TTC549 (cell line): Measurements from ENCODE around the gene SPINK1.
"Not testable (repeated sequence)": the region's sequence is repeated elsewhere in the genome, so short reads cannot be mapped to it uniquely, and the experiment has no call there.

Source experiments
- FAIRE-seq: peaks from 2 replicates; lab custom pipeline; 2012; peaks lifted over from hg19 to GRCh38; lab: Jason Lieb, UNC

SPINK1 gene

DNA sequence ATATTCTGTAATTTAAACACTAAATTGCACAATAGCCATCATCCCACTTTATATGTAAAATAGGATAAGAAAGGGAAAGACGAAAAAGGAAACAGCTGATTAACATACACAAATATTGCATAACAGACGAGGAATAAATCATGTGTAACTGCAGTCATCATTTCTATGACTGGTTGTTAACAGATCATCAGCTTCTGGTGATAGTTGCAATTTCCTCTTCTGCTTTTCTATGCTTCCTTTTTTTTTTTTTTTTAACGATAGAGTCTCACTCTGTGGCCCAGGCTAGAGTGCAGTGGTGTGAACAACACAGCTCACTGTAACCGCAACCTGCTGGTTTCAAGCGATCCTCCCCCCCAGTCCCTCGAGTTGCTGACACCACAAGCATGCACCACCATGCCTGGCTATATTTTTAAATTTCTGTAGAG, 26.4 kb downstream of the SPINK1 start:
- FAIRE-seq, result no peak

DNA sequence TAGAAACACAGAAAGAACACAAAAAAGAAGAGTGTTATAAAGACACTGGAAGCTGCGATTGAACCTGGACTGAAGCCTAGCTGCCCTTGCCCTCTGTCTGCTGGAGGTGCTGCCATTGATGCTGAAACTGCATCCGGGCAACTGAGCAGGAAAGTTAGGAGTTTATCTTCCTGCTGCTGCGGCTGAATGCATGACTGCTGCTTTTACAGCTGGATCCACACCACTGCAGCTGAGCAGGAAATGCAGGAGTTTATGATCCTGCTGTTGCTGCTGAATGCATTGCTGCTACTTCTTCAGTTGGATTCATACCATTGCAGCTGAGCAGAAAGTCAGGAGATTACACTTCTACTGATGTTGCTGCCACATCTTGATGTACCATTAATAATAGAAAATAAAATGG, 27.1 kb downstream of the SPINK1 start:
- no peak for FAIRE-seq

DNA sequence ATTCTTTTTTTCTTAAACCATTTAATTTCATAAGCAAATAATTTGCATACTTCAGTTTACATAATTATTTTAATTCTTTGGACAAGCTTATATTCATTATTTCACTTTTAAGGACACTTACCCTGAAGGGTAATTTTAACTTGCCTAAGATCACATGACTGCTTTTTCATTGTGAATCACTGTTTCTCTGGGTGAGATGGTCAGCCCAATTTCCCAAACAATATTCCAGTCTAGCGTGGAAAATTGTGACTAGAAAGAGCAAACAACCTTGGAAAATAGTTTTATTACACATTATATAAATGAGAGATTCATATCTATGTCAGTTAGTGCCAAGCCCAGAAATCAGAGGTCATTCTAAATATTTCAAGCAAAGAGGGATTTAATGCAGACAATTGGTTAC, 27.5 kb downstream of the SPINK1 start:
- FAIRE-seq, result no peak

DNA sequence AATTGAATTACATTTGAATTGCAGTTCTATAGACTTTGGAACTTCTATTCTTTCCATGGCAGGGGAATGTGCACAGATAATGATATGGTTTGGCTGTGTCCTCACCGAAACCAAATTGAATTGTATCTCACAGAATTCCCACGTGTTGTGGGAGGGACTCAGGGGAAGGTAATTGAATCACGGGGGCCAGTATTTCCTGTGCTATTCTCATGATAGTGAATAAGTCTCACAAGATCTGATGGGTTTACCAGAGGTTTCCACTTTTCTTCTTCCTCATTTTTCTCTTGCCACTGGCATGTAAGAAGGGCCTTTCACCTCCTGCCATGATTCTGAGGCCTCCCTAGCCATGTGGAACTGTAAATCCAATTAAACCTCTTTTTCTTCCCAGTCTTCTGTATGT, 28.3 kb downstream of the SPINK1 start:
- FAIRE-seq, result not testable (repeated sequence)

- FAIRE-seq, result no peak
Observed at GRCh38 chr5:147801461-147801860, 30.0 kb downstream of the SPINK1 start.

- no peak for FAIRE-seq
Observed at GRCh38 chr5:147800491-147800890, 31.0 kb downstream of the SPINK1 start.

- FAIRE-seq, result no peak
Observed at GRCh38 chr5:147796556-147797308, 34.7 kb downstream of the SPINK1 start.

DNA sequence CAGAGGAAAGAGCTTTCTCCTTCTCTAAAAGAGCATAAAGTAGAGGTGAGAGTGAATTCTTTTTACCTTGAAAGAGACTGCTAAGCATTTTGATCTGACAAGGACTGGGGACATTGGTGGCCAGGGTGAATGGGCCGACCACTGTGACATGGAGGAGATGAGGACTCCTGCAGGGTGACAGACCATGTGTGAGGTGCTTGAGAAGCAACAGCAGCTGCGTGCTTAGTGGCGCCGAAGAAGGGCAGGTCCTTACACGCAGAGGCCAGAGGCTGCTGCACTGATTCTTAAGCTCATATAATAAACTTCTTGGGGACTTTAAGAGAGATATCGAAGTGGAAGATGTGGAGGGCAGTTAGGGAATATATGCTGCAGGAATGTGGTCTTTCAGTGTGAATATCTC, 40.3 kb downstream of the SPINK1 start:
- FAIRE-seq, result no peak

- FAIRE-seq, result no peak
Observed at GRCh38 chr5:147789820-147790219, 41.7 kb downstream of the SPINK1 start.

DNA sequence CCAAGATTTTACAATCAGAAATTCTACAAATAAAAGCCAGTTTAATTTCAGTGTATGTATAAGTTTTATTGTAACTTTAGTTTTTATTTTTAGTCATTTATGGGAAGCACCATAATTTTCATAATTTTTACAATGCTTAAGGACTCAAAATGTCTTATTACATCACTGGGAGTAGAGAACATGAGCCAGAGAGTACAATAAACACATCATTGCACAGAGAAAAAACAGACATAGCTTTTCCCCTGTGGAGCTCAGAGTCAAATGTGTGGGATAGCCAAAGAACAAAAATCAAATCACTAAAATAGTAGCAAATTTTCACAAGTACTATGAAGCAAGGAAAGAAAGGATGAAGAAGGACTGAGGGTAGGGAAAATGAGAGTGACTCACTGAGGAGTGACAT, 43.4 kb downstream of the SPINK1 start:
- no peak for FAIRE-seq

DNA sequence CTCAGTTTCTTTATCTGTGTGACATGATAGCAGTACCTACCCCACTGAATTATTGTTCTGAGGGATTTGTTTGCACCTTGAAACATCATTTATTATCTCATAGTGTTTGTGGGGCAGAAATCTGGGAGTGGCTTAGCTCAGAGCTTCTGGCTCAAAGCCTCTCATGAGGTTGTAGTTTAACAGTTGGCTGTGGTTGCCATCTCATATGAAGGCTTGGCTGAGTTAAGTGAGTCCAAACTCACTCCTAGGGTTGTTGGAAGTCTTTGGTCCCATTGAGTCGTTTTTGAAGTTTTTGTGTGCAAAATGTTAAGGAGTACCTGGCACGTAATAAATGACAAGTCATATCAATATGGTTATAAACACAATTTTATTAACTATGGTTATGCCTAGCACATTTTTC, 45.3 kb downstream of the SPINK1 start:
- FAIRE-seq, result no peak

DNA sequence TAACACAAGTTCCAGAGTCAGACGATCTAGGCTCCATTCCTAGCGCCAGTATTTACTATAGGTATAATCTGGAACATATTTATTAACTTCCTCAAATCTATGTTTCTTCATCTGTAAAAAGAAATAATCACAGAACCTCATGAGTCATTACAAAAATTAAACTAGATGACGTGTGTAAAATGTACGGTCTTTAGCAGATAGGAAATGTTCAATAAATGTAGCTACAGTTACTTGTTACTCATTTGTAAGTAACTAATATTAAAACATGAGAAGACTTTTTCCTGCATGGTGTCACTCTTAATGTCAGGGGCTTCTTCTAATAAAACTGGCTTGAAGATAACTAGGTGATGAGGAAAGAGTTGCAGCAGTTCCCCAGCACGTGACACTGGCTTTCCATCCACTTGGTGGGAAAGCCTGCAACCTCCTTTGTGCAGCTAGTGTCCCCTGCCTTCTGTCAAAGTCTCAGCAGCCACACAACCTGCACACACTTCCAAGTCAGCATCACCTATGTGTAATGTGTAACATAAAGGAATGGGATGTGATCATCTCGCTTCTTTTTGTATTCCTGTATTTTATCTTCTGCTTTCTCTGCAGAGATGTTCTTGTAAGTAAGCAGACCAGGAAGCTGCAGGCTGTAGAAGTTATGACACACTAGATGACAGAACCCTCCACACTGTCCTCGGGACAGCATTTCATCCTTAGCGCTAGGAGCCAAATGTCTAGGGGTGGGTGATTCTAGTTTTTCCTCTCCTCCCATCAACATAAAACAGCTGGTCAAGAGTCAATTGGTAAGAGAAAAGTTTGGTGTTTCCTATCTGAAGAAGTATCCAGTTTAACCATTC, 47.1 kb downstream of the SPINK1 start:
- FAIRE-seq, result no peak

- FAIRE-seq, result no peak
Observed at GRCh38 chr5:147782110-147783028, 49.1 kb downstream of the SPINK1 start, which contains the start of gene JAKMIP2. Gene JAKMIP2 (minus strand): TSS chr5:147782728. CDS start chr5:147671806, 110,922 bp downstream.

- FAIRE-seq, result no peak
Observed at GRCh38 chr5:147780924-147781573, 50.4 kb downstream of the SPINK1 start.

DNA sequence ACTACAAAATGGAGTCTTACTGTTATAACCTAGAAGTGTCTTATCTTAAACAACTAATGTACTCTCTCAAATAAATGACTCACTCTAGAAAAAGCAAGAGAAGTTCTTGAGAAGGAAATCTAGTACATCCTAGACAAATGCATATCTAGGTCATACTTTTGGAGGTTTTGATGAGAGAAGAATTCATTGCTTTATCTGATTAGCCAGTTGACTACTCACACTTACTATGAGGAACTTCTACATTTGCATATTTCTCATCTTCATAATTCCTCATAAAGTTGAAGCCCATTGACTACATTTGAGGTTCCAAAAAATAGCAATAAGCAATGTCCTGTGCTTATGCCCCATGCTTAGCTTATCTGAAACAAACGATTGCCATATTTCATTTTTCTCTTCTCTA, 51.8 kb downstream of the SPINK1 start:
- FAIRE-seq, result no peak

GRCh38 chr5:147776989-147777388, 54.5 kb downstream of the SPINK1 start:
- no peak for FAIRE-seq
